ENCODE data around the gene HTR3D.
"Not testable (repeated sequence)": the region's sequence is repeated elsewhere in the genome, so short reads cannot be mapped to it uniquely, and the experiment has no call there.

Gene HTR3D

DNA sequence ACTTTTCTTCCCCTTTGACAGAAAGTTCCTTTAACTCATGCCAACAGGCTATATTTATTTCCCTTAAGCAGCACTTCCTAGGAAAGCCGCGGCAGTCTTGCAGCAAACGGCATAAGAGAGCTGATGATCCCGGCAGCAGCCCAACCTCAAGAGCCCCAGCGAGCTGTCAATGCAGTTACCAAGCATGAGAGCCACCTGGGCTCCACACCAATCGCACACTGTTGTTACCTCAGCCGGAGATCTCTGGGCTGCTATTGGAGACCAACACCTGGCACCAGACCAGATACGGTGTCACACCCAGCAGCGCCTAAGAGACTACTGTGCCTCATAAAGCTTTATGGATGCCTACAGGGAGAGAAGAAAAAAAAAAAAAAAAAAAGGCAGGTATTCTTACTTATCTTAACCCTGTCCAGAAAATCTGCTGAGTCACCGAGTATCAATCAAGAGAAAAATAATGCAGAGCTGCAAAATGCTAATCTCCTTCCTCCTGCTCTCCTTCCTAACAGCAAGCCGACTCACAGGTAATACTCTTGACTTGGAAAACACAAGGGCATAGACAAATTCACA is 25.5 kb upstream of the HTR3D start:
- no peak overlapping the region for H2BK5ac ChIP-seq (ENCODE audit: low read length)
- no peaks in the 10 kb centered on the region for H3K27me3 ChIP-seq (ENCODE audit: control insufficient read depth in 3 of 3, insufficient read depth in 3 of 3, low read depth in 1 of 3, low read length in 3 of 3)
- H4K8ac ChIP-seq (ENCODE audit: low read depth, low read length) = no peak overlapping the region
- no peak overlapping the region for H3K14ac ChIP-seq (ENCODE audit: low read length)
- no peak for DNase-seq (ENCODE audit: low spot score)
- H4K91ac ChIP-seq (ENCODE audit: low read depth, low read length, poor library complexity) = no peak overlapping the region
- H2AK5ac ChIP-seq (ENCODE audit: low read depth, low read length) = no peak overlapping the region
- no peak overlapping the region for H3K27ac ChIP-seq (replicated peaks; ENCODE audit: low read length)
- H3K23ac ChIP-seq (ENCODE audit: low read depth, low read length, poor library complexity) = no peak overlapping the region
- H3K9me3 ChIP-seq (replicated peaks in 1 of 2; ENCODE audit: control insufficient read depth in 2 of 2, insufficient read depth in 1 of 2, low read depth in 1 of 2, low read length in 2 of 2) = no peaks in the 10 kb centered on the region
- H2BK12ac ChIP-seq (ENCODE audit: low read length) = no peak overlapping the region
- H2BK120ac ChIP-seq (ENCODE audit: low read depth, low read length) = no peak overlapping the region
- no peak overlapping the region for H3K4me3 ChIP-seq (ENCODE audit: low read length in 2 of 2)
- H3K36me3 ChIP-seq (replicated peaks in 1 of 2; ENCODE audit: control insufficient read depth in 2 of 2, insufficient read depth in 2 of 2, low read length in 2 of 2) = peaks cover 5 to 27% of the 10 kb centered on the region in 2 donors
- no peak overlapping the region for H3K4ac ChIP-seq (ENCODE audit: low read length)
- H3K79me1 ChIP-seq (ENCODE audit: low read depth, low read length) = no peaks in the 10 kb centered on the region
- no CpG with 5 or more reads among the region's 11 CpGs for WGBS, 2 donors (ENCODE audit: extremely low coverage in 2 of 2, insufficient read length in 2 of 2, insufficient replicate concordance in 1 of 2)
- no peak overlapping the region for H3K4me2 ChIP-seq (ENCODE audit: insufficient read depth, low read length, poor library complexity, severe bottlenecking)
- H3K9ac ChIP-seq (ENCODE audit: low read depth, low read length, poor library complexity) = no peak overlapping the region
- H3K4me1 ChIP-seq (ENCODE audit: control insufficient read depth in 2 of 2, insufficient read depth in 1 of 2, low read depth in 1 of 2, low read length in 2 of 2) = no peaks in the 10 kb centered on the region
- no peak overlapping the region for H2AFZ ChIP-seq (ENCODE audit: low read length)
- no peak overlapping the region for H3K18ac ChIP-seq (ENCODE audit: low read length)
- H2BK15ac ChIP-seq (ENCODE audit: low read length) = no peak overlapping the region

DNA sequence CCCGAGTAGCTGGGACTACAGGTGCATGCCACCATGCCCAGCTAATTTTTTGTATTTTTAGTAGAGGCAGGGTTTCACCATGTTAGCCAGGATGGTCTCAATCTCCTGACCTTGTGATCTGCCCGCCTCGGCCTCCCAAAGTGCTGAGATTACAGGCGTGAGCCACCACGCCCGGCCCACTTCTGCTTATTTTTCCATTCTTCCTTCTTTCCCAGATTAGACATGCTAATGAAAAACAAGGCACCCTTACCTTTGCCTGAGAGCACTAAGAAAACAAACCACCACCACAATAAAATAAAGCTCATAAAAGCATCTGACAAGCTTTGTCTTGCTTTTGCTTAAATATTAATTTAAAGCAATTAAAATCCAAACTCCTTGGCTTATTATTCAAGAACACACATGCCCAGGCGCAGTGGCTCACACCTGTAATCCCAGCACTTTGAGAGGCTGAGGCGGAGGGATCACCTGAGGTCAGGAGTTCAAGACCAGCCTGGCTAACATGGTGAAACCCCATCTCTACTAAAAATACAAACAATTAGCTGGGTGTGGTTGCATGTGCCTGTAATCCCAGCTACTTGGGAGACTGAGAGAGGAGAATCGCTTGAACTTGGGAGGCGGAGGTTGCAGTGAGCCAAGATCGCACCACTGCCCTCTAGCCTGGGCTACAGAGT is 24.3 kb upstream of the HTR3D start:
- not testable (repeated sequence) for DNase-seq (ENCODE audit: low spot score); H3K9me3 ChIP-seq (replicated peaks in 1 of 2; ENCODE audit: control insufficient read depth in 2 of 2, insufficient read depth in 1 of 2, low read depth in 1 of 2, low read length in 2 of 2); H4K8ac ChIP-seq (ENCODE audit: low read depth, low read length); H2BK15ac ChIP-seq (ENCODE audit: low read length); H2BK5ac ChIP-seq (ENCODE audit: low read length); H2BK12ac ChIP-seq (ENCODE audit: low read length); H3K18ac ChIP-seq (ENCODE audit: low read length); H3K27ac ChIP-seq (replicated peaks; ENCODE audit: low read length); H3K4me3 ChIP-seq (ENCODE audit: low read length in 2 of 2); H3K23ac ChIP-seq (ENCODE audit: low read depth, low read length, poor library complexity); H2AFZ ChIP-seq (ENCODE audit: low read length); H3K4me1 ChIP-seq (ENCODE audit: control insufficient read depth in 2 of 2, insufficient read depth in 1 of 2, low read depth in 1 of 2, low read length in 2 of 2); H3K79me1 ChIP-seq (ENCODE audit: low read depth, low read length); H3K27me3 ChIP-seq (ENCODE audit: control insufficient read depth in 3 of 3, insufficient read depth in 3 of 3, low read depth in 1 of 3, low read length in 3 of 3); H3K4me2 ChIP-seq (ENCODE audit: insufficient read depth, low read length, poor library complexity, severe bottlenecking); H3K14ac ChIP-seq (ENCODE audit: low read length); H3K4ac ChIP-seq (ENCODE audit: low read length); H4K91ac ChIP-seq (ENCODE audit: low read depth, low read length, poor library complexity); H2AK5ac ChIP-seq (ENCODE audit: low read depth, low read length); H3K9ac ChIP-seq (ENCODE audit: low read depth, low read length, poor library complexity); H2BK120ac ChIP-seq (ENCODE audit: low read depth, low read length)
- peaks cover 5 to 40% of the 10 kb centered on the region in 2 donors for H3K36me3 ChIP-seq (replicated peaks in 1 of 2; ENCODE audit: control insufficient read depth in 2 of 2, insufficient read depth in 2 of 2, low read length in 2 of 2)
- whole genome bisulfite sequencing, 2 donors (ENCODE audit: extremely low coverage in 2 of 2, insufficient read length in 2 of 2, insufficient replicate concordance in 1 of 2) = no CpG with 5 or more reads among the region's 11 CpGs

GRCh38 chr3:184008161-184008560 is 23.4 kb upstream of the HTR3D start:
- Histone ChIP-seq H3K9ac (ENCODE audit: low read depth, low read length, poor library complexity) (no peak overlapping the region), H3K14ac (ENCODE audit: low read length) (no peak overlapping the region)

GRCh38 chr3:184011230-184011876 is 20.2 kb upstream of the HTR3D start:
- Histone ChIP-seq H2BK5ac (ENCODE audit: low read length) (no peak overlapping the region), H4K91ac (ENCODE audit: low read depth, low read length, poor library complexity) (no peak overlapping the region), H3K4me2 (ENCODE audit: insufficient read depth, low read length, poor library complexity, severe bottlenecking) (no peak overlapping the region), H3K27me3 (ENCODE audit: control insufficient read depth in 3 of 3, insufficient read depth in 3 of 3, low read depth in 1 of 3, low read length in 3 of 3) (no peaks in the 10 kb centered on the region), H3K9ac (ENCODE audit: low read depth, low read length, poor library complexity) (no peak overlapping the region), H3K4ac (ENCODE audit: low read length) (no peak overlapping the region), H2BK120ac (ENCODE audit: low read depth, low read length) (no peak overlapping the region), H3K14ac (ENCODE audit: low read length) (no peak overlapping the region), H2AFZ (ENCODE audit: low read length) (no peak overlapping the region), H3K36me3 (replicated peaks in 1 of 2; ENCODE audit: control insufficient read depth in 2 of 2, insufficient read depth in 2 of 2, low read length in 2 of 2) (peaks cover 9 to 52% of the 10 kb centered on the region in 2 donors), H3K27ac (replicated peaks; ENCODE audit: low read length) (no peak overlapping the region), H2BK15ac (ENCODE audit: low read length) (no peak overlapping the region), H2AK5ac (ENCODE audit: low read depth, low read length) (no peak overlapping the region), H3K9me3 (replicated peaks in 1 of 2; ENCODE audit: control insufficient read depth in 2 of 2, insufficient read depth in 1 of 2, low read depth in 1 of 2, low read length in 2 of 2) (no peaks in the 10 kb centered on the region), H3K79me1 (ENCODE audit: low read depth, low read length) (no peaks in the 10 kb centered on the region), H3K23ac (ENCODE audit: low read depth, low read length, poor library complexity) (no peak overlapping the region), H3K4me1 (ENCODE audit: control insufficient read depth in 2 of 2, insufficient read depth in 1 of 2, low read depth in 1 of 2, low read length in 2 of 2) (no peaks in the 10 kb centered on the region), H3K4me3 (ENCODE audit: low read length in 2 of 2) (no peak overlapping the region), H4K8ac (ENCODE audit: low read depth, low read length) (no peak overlapping the region), H2BK12ac (ENCODE audit: low read length) (no peak overlapping the region), H3K18ac (ENCODE audit: low read length) (no peak overlapping the region)
- no CpG with 5 or more reads among the region's 4 CpGs for WGBS, 2 donors (ENCODE audit: extremely low coverage in 2 of 2, insufficient read length in 2 of 2, insufficient replicate concordance in 1 of 2)
- DNase-seq (ENCODE audit: low spot score) = no peak

More at GRCh38 chr3:184008161-184008560, 23.4 kb upstream of the HTR3D start:
- Histone ChIP-seq H3K18ac (ENCODE audit: low read length) (no peak overlapping the region), H3K79me1 (ENCODE audit: low read depth, low read length) (no peaks in the 10 kb centered on the region), H3K4ac (ENCODE audit: low read length) (no peak overlapping the region), H2BK5ac (ENCODE audit: low read length) (no peak overlapping the region), H4K8ac (ENCODE audit: low read depth, low read length) (no peak overlapping the region), H2BK15ac (ENCODE audit: low read length) (no peak overlapping the region), H2AK5ac (ENCODE audit: low read depth, low read length) (no peak overlapping the region), H3K36me3 (replicated peaks in 1 of 2; ENCODE audit: control insufficient read depth in 2 of 2, insufficient read depth in 2 of 2, low read length in 2 of 2) (peaks cover 8 to 48% of the 10 kb centered on the region in 2 donors), H3K9me3 (replicated peaks in 1 of 2; ENCODE audit: control insufficient read depth in 2 of 2, insufficient read depth in 1 of 2, low read depth in 1 of 2, low read length in 2 of 2) (no peaks in the 10 kb centered on the region), H2BK120ac (ENCODE audit: low read depth, low read length) (no peak overlapping the region), H4K91ac (ENCODE audit: low read depth, low read length, poor library complexity) (no peak overlapping the region), H2BK12ac (ENCODE audit: low read length) (no peak overlapping the region), H2AFZ (ENCODE audit: low read length) (no peak overlapping the region), H3K4me2 (ENCODE audit: insufficient read depth, low read length, poor library complexity, severe bottlenecking) (no peak overlapping the region), H3K27ac (replicated peaks; ENCODE audit: low read length) (no peak overlapping the region), H3K23ac (ENCODE audit: low read depth, low read length, poor library complexity) (no peak overlapping the region), H3K4me3 (ENCODE audit: low read length in 2 of 2) (no peak overlapping the region), H3K27me3 (ENCODE audit: control insufficient read depth in 3 of 3, insufficient read depth in 3 of 3, low read depth in 1 of 3, low read length in 3 of 3) (no peaks in the 10 kb centered on the region), H3K4me1 (ENCODE audit: control insufficient read depth in 2 of 2, insufficient read depth in 1 of 2, low read depth in 1 of 2, low read length in 2 of 2) (no peaks in the 10 kb centered on the region)
- WGBS, 2 donors (ENCODE audit: extremely low coverage in 2 of 2, insufficient read length in 2 of 2, insufficient replicate concordance in 1 of 2) = no CpG with 5 or more reads among the region's 3 CpGs
- DNase-seq (ENCODE audit: low spot score) = no peak
